HepG2 (cell line): ENCODE data around the gene MAP1B. TPM values are rescaled to one million over a fixed set of nuclear protein-coding genes. Genes with fewer than 3 reads are reported as not detected.

Experiments
- ATAC-seq: fragments of 200-7000 bp; cut with Tn5 transposase; 3 replicates; pipeline ENCODE4 v1.9.1; 2020; ENCODE audit warnings: mild to moderate bottlenecking, moderate library complexity
- BruUV-seq: library from RNA; stranded (reverse); fragments of 400-500 nt; replicated peaks from 2 replicates; lab custom pipeline; 2021; lab: Mats Ljungman, UMichigan
- CTCF ChIA-PET: fragments of 300-600 bp; formaldehyde crosslinking; extraction: SDS; loops from one replicate; lab custom pipeline; 2021; ENCODE audit warnings: low total read pairs, inconsistent platforms, low intra/inter-chr PET ratio; lab: Yijun Ruan, JAX
- POLR2A ChIA-PET: fragments of 350-600 bp; sonication (Branson Sonifier 250); formaldehyde crosslinking; loops from one replicate; lab custom pipeline; 2020; ENCODE audit warnings: antibody characterized with exemption, inconsistent platforms; lab: Yijun Ruan, JAX
- DNase-seq: peaks from one replicate; pipeline ENCODE4 v3.0.0-alpha.2; 2015; ENCODE audit warnings: low spot score
- FAIRE-seq: peaks from 3 replicates; lab custom pipeline; 2011; peaks lifted over from hg19 to GRCh38; lab: Jason Lieb, UNC
- H2AFZ ChIP-seq: one replicate; pipeline ENCODE4 v1.6.1; 2011; ENCODE audit warnings: low read length, inconsistent platforms
- H3K27ac ChIP-seq: fragments of 300-600 bp; 3 replicates; pipeline ENCODE4 v1.8.0; 2011; ENCODE audit warnings: mixed run types, mild to moderate bottlenecking, mixed read lengths, low read length, inconsistent platforms; ENCODE audit not compliant: insufficient read depth; ENCODE audit errors: extremely low read length
- H3K27me3 ChIP-seq, 2 experiments: fragments of 200-600 bp in 1 of 2; 2 replicates in 1 of 2; 3 replicates in 1 of 2; pipeline versions ENCODE4 v1.6.0 to v1.8.0; 2011; ENCODE audit warnings: low read length in 2 of 2, mild to moderate bottlenecking in 2 of 2, moderate library complexity in 2 of 2, inconsistent platforms in 1 of 2; ENCODE audit not compliant: insufficient read depth in 2 of 2, control insufficient read depth in 1 of 2
- H3K36me3 ChIP-seq, 2 experiments: fragments of 200-600 bp in 1 of 2; replicated peaks in 1 of 2; 2 replicates in 1 of 2; 3 replicates in 1 of 2; pipeline versions ENCODE4 v1.5.1 to v1.8.0; 2011; ENCODE audit warnings: low read length in 2 of 2, inconsistent platforms in 1 of 2; ENCODE audit not compliant: insufficient read depth in 2 of 2, control insufficient read depth in 1 of 2
- H3K4me1 ChIP-seq: 2 replicates; pipeline ENCODE4 v1.5.1; 2012; ENCODE audit warnings: low read length, inconsistent platforms; ENCODE audit not compliant: insufficient read depth
- H3K4me2 ChIP-seq: 2 replicates; pipeline ENCODE4 v1.6.0; 2011; ENCODE audit warnings: low read depth, low read length, inconsistent platforms
- H3K4me3 ChIP-seq, 3 experiments: fragments of 200-600 bp in 1 of 3; sonication (generic), shearing (Covaris generic) in 1 of 3; replicated peaks in 1 of 3; 2 replicates each; pipeline ENCODE4 v1.5.1; 2011 to 2016; ENCODE audit warnings: low read length in 3 of 3, inconsistent platforms in 2 of 3, low read depth in 2 of 3, mild to moderate bottlenecking in 2 of 3, control low read depth in 1 of 3, mixed read lengths in 1 of 3; ENCODE audit not compliant: insufficient read depth in 1 of 3
- H3K79me2 ChIP-seq: one replicate; pipeline ENCODE4 v1.6.1; 2011; ENCODE audit warnings: low read length, inconsistent platforms; ENCODE audit not compliant: insufficient read depth
- H3K9ac ChIP-seq: 2 replicates; pipeline ENCODE4 v1.6.0; 2011; ENCODE audit warnings: mild to moderate bottlenecking, low read depth, low read length, inconsistent platforms; ENCODE audit not compliant: insufficient read depth
- H3K9me3 ChIP-seq: 2 replicates; pipeline ENCODE4 v1.5.1; 2012; ENCODE audit warnings: mild to moderate bottlenecking, low read length
- H4K20me1 ChIP-seq: 2 replicates; pipeline ENCODE4 v1.6.0; 2011; ENCODE audit warnings: inconsistent platforms, mild to moderate bottlenecking, low read length, moderate library complexity; ENCODE audit not compliant: insufficient read depth
- GMEB2 ChIP-seq: IDR thresholded peaks from 2 replicates; pipeline ENCODE4 v1.6.1; 2016; ENCODE audit warnings: missing biosample characterization, missing genetic modification reagents, low read depth
- HIC2 ChIP-seq: sonication (generic); formaldehyde crosslinking; IDR thresholded peaks from 2 replicates; pipeline ENCODE4 v1.9.0; 2022; ENCODE audit warnings: low read depth, missing genetic modification reagents
- MBD4 ChIP-seq: IDR thresholded peaks from 2 replicates; pipeline ENCODE4 v1.6.1; 2012; ENCODE audit warnings: low read length, inconsistent platforms, borderline replicate concordance
- SOX5 ChIP-seq: IDR thresholded peaks from 2 replicates; pipeline ENCODE4 v1.6.1; 2016; ENCODE audit warnings: borderline replicate concordance
- ZNF124 ChIP-seq: sonication (generic); formaldehyde crosslinking; IDR thresholded peaks from 2 replicates; pipeline ENCODE4 v1.4.0; 2020; ENCODE audit warnings: missing genetic modification reagents
- ZNF720 ChIP-seq: sonication (generic); formaldehyde crosslinking; IDR thresholded peaks from 2 replicates; pipeline ENCODE4 v1.4.0; 2020; ENCODE audit warnings: missing genetic modification reagents
- WGBS: methylation state at CpG from one replicate; pipeline ENCODE4 v1.1.6; 2017; ENCODE audit warnings: low lambda C conversion rate; 5-methylcytosine and 5-hydroxymethylcytosine counted together
- in situ Hi-C: cut with HindIII; loops from 2 replicates; pipeline ENCODE4 v1.10.0; 2017; ENCODE audit warnings: low pct_unique_long_range_greater_than_20kb; ENCODE audit not compliant: extremely low pct_ligation_motif_present
- intact Hi-C: fragments of 100-400 bp; cut with micrococcal nuclease; formaldehyde crosslinking; loops from one replicate; pipeline ENCODE4 v1.10.0; 2022; ENCODE audit not compliant: unreplicated experiment
- microRNA-seq: library from miRNA; unstranded; fragments of <30 nt; microRNA quantifications from one replicate; pipeline ENCODE4, GENCODE V29; 2020
- polyA plus RNA-seq, 8 experiments: library from polyadenylated mRNA; depleted of rRNA in 3 of 8; stranded (reverse) in 7 of 8; unstranded in 1 of 8; fragments of >200 nt; fragmentation: Illumina TruSeq in 4 of 8; extraction: Trizol in 4 of 8; gene quantifications; 2 replicates each; pipeline versions ENCODE4 v1.2.1 to v1.2.3, GENCODE V29; 2011 to 2016; ENCODE audit warnings: low read depth in 4 of 8, missing spikeins in 1 of 8, mixed read lengths in 1 of 8; ENCODE audit not compliant: insufficient read depth in 1 of 8
- small RNA-seq, 3 experiments: library from RNA; depleted of rRNA; stranded (forward); fragments of <200 nt; gene quantifications; one replicate each; pipeline ENCODE3, GENCODE V24; 2012; ENCODE audit warnings: low read depth in 2 of 3, low replicate concordance in 1 of 3; ENCODE audit not compliant: insufficient read length in 3 of 3, insufficient read depth in 2 of 3
- total RNA-seq, 5 experiments: library from RNA; depleted of rRNA; stranded (reverse); fragments of >200 nt; fragmentation: Illumina TruSeq; extraction: Trizol; gene quantifications; 2 replicates each; pipeline ENCODE4 v1.2.3, GENCODE V29; 2016; ENCODE audit warnings: low read depth in 1 of 5

The MAP1B gene
- total and polyA plus RNA-seq, 2 of the 13 experiments (the other 11 are each of a cell fraction or from before 2014, with no cell fraction given), result 3.3 to 6.2 TPM

- Histone ChIP-seq H2AFZ (no peak overlapping the region), H3K36me3 (peaks cover 4 to 8% of the 10 kb centered on the region in 2 experiments; a peak in 3 of 5 replicates), H3K79me2 (no peaks in the 10 kb centered on the region), H4K20me1 (no peaks in the 10 kb centered on the region), H3K4me2 (no peak overlapping the region), H3K27ac (no peak overlapping the region), H3K4me1 (peaks cover 38% of the 10 kb centered on the region), H3K4me3 (no peak overlapping the region), H3K27me3 (no peaks in the 10 kb centered on the region), H3K9ac (no peak overlapping the region), H3K9me3 (no peaks in the 10 kb centered on the region)
- DNase-seq, result no peak
- in situ Hi-C loops (no loop called here), intact Hi-C loops (no loop called here)
- ChIA-PET POLR2A (no interaction called here), CTCF (no interaction called here)
- FAIRE-seq, result no peak
- no TSS peak for BruUV-seq
- TF ChIP-seq SOX5 (no peak), GMEB2 (CRISPR knock-in tag) (no peak), MBD4 (no peak), HIC2 (no peak), ZNF720 (no peak), ZNF124 (CRISPR knock-in tag) (no peak)
- WGBS, result 98% methylated on average over 2 of the region's 2 CpGs
- ATAC-seq, result no peak
Measured at GRCh38 chr5:72256536-72256935, 149.3 kb downstream of the MAP1B start.

Small RNA genes lying within 50 kb of the gene (microRNA-seq; reads per million reads assigned to microRNA genes)
- not detected for gene MIR4803

Small RNA genes lying within 50 kb of the gene (small RNA-seq; reads per million reads assigned to genes)
- gene MIR4803, result 0 to 0.97 (median 0.33) reads per million in 3 experiments

Other genes starting within 250 kb of the MAP1B start
- gene MRPS27, start 212.8 kb downstream of the MAP1B start, total RNA-seq (2016; rRNA removed; fragmentation: Illumina TruSeq; extraction: Trizol), result 115 and 139 TPM in 2 replicates
- gene MRPS27, start 212.8 kb downstream of the MAP1B start, polyA plus RNA-seq (2011; rRNA removed), result 69.9 and 71.8 TPM in 2 replicates
- gene PTCD2, start 212.9 kb downstream of the MAP1B start, total RNA-seq (2016; rRNA removed; fragmentation: Illumina TruSeq; extraction: Trizol), result 6.4 and 7.0 TPM in 2 replicates
- 5.3 and 5.5 TPM in 2 replicates for gene PTCD2, start 212.9 kb downstream of the MAP1B start, polyA plus RNA-seq (2011; rRNA removed)